A673 (cell line): Measurements from ENCODE around the gene C2CD4B. TPM values are rescaled to one million over a fixed set of nuclear protein-coding genes. Genes with fewer than 3 reads are reported as not detected.

ENCODE experiments used
- BruUV-seq: library from RNA; stranded (reverse); fragments of 400-500 nt; replicated peaks from 2 replicates; lab custom pipeline; 2021; lab: Mats Ljungman, UMichigan
- CTCF ChIA-PET: fragments of 300-600 bp; sonication (Branson Sonifier 250); formaldehyde crosslinking; loops from one replicate; lab custom pipeline; 2022; ENCODE audit warnings: antibody characterized with exemption; lab: Charles Lee
- POLR2A ChIA-PET: fragments of 300-600 bp; sonication (Branson Sonifier 250); formaldehyde crosslinking; loops from one replicate; lab custom pipeline; 2022; ENCODE audit warnings: antibody characterized with exemption; ENCODE audit not compliant: low non-redundant PET; lab: Charles Lee
- DNase-seq: peaks from one replicate; pipeline ENCODE4 v3.0.0-alpha.2; 2015; ENCODE audit warnings: low spot score
- H3K27ac ChIP-seq: fragments of 200-600 bp; sonication (generic); 2 replicates; pipeline ENCODE4 v1.5.1; 2016; ENCODE audit warnings: mixed run types, low read depth, mild to moderate bottlenecking, mixed read lengths, antibody characterized with exemption, low read length; ENCODE audit not compliant: poor library complexity, severe bottlenecking
- H3K27me3 ChIP-seq: fragments of 200-600 bp; sonication (generic); replicated peaks from 2 replicates; pipeline ENCODE4 v1.6.1; 2017; ENCODE audit warnings: mixed run types, low read depth, mild to moderate bottlenecking, mixed read lengths, antibody characterized with exemption, low read length; ENCODE audit not compliant: insufficient read depth, poor library complexity
- H3K36me3 ChIP-seq: fragments of 200-600 bp; sonication (generic); 2 replicates; pipeline ENCODE4 v1.6.1; 2016; ENCODE audit warnings: mixed run types, mild to moderate bottlenecking, mixed read lengths, antibody characterized with exemption, low read length; ENCODE audit not compliant: insufficient read depth, poor library complexity, severe bottlenecking
- H3K4me1 ChIP-seq: fragments of 200-600 bp; sonication (generic); 2 replicates; pipeline ENCODE4 v1.6.1; 2017; ENCODE audit warnings: mixed run types, mild to moderate bottlenecking, mixed read lengths, antibody characterized with exemption, low read length; ENCODE audit not compliant: insufficient read depth, poor library complexity, severe bottlenecking
- H3K4me3 ChIP-seq: fragments of 200-600 bp; sonication (generic); 2 replicates; pipeline ENCODE4 v1.5.1; 2016; ENCODE audit warnings: low read depth, mixed run types, mild to moderate bottlenecking, mixed read lengths, low read length; ENCODE audit not compliant: poor library complexity, severe bottlenecking
- H3K9me3 ChIP-seq: fragments of 200-600 bp; sonication (generic); 2 replicates; pipeline ENCODE4 v1.6.1; 2016; ENCODE audit warnings: mixed run types, low read depth, mild to moderate bottlenecking, mixed read lengths, antibody characterized with exemption, low read length; ENCODE audit not compliant: poor library complexity, severe bottlenecking
- EZH2 ChIP-seq: fragments of 200-600 bp; sonication (generic); IDR thresholded peaks from 2 replicates; pipeline ENCODE4 v1.6.1; 2017; ENCODE audit warnings: borderline replicate concordance, low read depth, mild to moderate bottlenecking, mixed read lengths, antibody characterized with exemption, low read length; ENCODE audit not compliant: poor library complexity, severe bottlenecking
- intact Hi-C: fragments of 100-400 bp; cut with micrococcal nuclease; formaldehyde crosslinking; loops from one replicate; pipeline ENCODE4 v1.10.0; 2022; ENCODE audit not compliant: unreplicated experiment
- total RNA-seq: library from RNA; stranded (reverse); gene quantifications from 2 replicates; pipeline ENCODE4 v1.2.3, GENCODE V29; 2021
- TF ChIP-seq, protein P1 (sequence below): fragments of 300-800, 200-600 bp; sonication (generic); conservative IDR thresholded peaks from 2 replicates; pipeline ENCODE4 v1.5.1; 2017; ENCODE audit warnings: low read depth, mild to moderate bottlenecking, antibody characterized with exemption, low read length, moderate library complexity, mixed read lengths

The C2CD4B gene
- total RNA-seq, 1 experiment from 2014 or later: 0.54 TPM

GRCh38 chr15:62208367-62208766 lies 43.3 kb upstream of the C2CD4B start:
- Histone ChIP-seq H3K9me3 (no peaks in the 10 kb centered on the region), H3K4me3 (no peak overlapping the region), H3K36me3 (no peaks in the 10 kb centered on the region), H3K27ac (no peak overlapping the region), H3K27me3 (no peaks in the 10 kb centered on the region), H3K4me1 (no peaks in the 10 kb centered on the region)
- ChIA-PET POLR2A (no interaction called here), CTCF (no interaction called here)
- BruUV-seq: no TSS peak
- intact Hi-C loops: no loop called here
- TF ChIP-seq, protein P1, sequence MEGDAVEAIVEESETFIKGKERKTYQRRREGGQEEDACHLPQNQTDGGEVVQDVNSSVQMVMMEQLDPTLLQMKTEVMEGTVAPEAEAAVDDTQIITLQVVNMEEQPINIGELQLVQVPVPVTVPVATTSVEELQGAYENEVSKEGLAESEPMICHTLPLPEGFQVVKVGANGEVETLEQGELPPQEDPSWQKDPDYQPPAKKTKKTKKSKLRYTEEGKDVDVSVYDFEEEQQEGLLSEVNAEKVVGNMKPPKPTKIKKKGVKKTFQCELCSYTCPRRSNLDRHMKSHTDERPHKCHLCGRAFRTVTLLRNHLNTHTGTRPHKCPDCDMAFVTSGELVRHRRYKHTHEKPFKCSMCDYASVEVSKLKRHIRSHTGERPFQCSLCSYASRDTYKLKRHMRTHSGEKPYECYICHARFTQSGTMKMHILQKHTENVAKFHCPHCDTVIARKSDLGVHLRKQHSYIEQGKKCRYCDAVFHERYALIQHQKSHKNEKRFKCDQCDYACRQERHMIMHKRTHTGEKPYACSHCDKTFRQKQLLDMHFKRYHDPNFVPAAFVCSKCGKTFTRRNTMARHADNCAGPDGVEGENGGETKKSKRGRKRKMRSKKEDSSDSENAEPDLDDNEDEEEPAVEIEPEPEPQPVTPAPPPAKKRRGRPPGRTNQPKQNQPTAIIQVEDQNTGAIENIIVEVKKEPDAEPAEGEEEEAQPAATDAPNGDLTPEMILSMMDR: no peak
- TF ChIP-seq EZH2: no peak
- no peak for DNase-seq

DNA sequence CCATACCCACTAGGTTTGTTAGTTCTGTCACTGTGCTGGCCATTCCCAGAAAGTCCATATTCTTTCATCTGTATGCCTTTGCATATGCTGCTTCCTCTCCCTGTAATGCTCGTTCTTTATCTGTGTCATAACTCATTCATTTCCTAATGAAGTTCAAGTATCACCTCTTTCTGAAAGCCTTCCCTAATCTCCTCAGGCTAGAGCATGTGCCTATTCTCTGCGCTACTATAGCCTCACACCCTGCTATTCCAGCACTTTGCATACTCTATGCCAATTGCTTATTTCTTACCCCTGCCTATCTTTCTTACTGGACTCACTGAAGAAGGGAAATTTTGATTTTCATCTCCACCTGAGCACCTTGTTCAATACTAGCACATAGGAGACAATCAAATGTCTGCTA lies 25.6 kb upstream of the C2CD4B start:
- intact Hi-C loops: no loop called here
- CTCF ChIA-PET: no interaction called here
- no peak for DNase-seq
- no peaks in the 10 kb centered on the region for H3K4me1 ChIP-seq
- H3K27ac ChIP-seq: no peak overlapping the region
- TF ChIP-seq, protein P1: no peak
- no peak overlapping the region for H3K4me3 ChIP-seq
- H3K9me3 ChIP-seq: no peaks in the 10 kb centered on the region
- no peaks in the 10 kb centered on the region for H3K36me3 ChIP-seq
- H3K27me3 ChIP-seq: no peaks in the 10 kb centered on the region
- POLR2A ChIA-PET: no interaction called here
- no TSS peak for BruUV-seq

DNA sequence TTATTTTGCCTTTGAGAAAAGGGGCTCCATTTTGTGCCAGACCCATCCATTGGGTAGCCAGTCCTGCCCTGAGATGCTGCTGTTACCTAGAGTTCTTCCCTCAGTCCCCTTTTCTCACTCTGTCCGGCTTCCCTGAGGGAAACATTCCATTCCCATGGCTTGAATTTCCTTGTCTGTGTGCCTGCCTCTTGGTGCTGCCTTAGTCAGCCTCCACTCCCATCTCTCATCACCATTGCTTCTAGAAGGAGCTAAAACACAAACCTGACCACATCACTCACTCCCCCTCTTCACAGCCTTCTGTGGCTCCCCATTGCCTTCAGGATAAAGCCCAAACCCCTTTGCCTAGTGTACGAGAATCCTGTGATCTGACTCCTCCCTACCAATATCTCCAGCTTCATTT lies 25.2 kb upstream of the C2CD4B start:
- no peak for TF ChIP-seq EZH2
- TF ChIP-seq, protein P1: no peak
- Histone ChIP-seq H3K4me3 (no peak overlapping the region), H3K9me3 (no peaks in the 10 kb centered on the region), H3K4me1 (no peaks in the 10 kb centered on the region), H3K27me3 (no peaks in the 10 kb centered on the region), H3K36me3 (no peaks in the 10 kb centered on the region), H3K27ac (no peak overlapping the region)
- intact Hi-C loops: no loop called here
- BruUV-seq: no TSS peak
- POLR2A ChIA-PET: no interaction called here
- CTCF ChIA-PET: no interaction called here
- DNase-seq: no peak
